Measurements from ENCODE around the gene SLX1A. TPM values are rescaled to one million over a fixed set of nuclear protein-coding genes. Genes with fewer than 3 reads are reported as not detected.
"Not testable (repeated sequence)": the region's sequence is repeated elsewhere in the genome, so short reads cannot be mapped to it uniquely, and the experiment has no call there.

Gene SLX1A
- total RNA-seq: 54.2 and 77.0 TPM in 2 replicates

- H3K9me3 Mint-ChIP-seq; H3K36me3 Mint-ChIP-seq (ENCODE audit: low read depth); H3K4me1 Mint-ChIP-seq; POLR2A ChIA-PET; H3K4me3 Mint-ChIP-seq; H3K27ac Mint-ChIP-seq; CTCF ChIA-PET; H3K27me3 Mint-ChIP-seq; intact Hi-C loops (cut with micrococcal nuclease); DNase-seq: not testable (repeated sequence)
- peak; percentile 86 for ATAC-seq (ENCODE audit: low read depth)
Measured at GRCh38 chr16:30193615-30194014, at the start of gene SLX1A, which contains the start of gene BOLA2B. SLX1A (plus strand) TSS chr16:30193875; CDS start chr16:30194085, 210 bp downstream. BOLA2B (minus strand) TSS chr16:30193666; CDS start chr16:30193595, 71 bp downstream.

DNA sequence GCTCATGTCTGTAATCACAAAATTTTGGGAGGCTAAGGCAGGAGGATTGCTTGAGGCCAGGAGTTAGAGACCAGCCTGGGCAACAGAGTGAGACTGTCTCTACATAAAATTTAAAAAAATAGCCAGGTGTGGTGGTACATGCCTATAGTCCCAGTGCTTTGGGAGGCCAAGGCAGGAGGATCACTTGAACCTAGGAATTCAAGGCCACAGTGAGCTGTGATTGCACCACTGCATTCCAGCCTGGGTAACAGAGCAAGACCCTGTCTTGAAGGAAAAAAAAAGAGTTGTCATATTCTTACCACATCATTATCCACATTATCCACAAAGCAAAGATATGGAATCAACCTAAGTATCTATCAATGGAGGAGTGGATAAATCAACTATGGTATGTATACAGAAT is 49.7 kb upstream of the SLX1A start:
- peaks cover 12% of the 10 kb centered on the region for H3K4me1 Mint-ChIP-seq
- H3K4me3 Mint-ChIP-seq: no peak overlapping the region
- no peaks in the 10 kb centered on the region for H3K9me3 Mint-ChIP-seq
- no peak overlapping the region for H3K27ac Mint-ChIP-seq
- intact Hi-C loops (cut with micrococcal nuclease): no loop called here
- ChIA-PET POLR2A (interaction anchor here (1.8 kb wide), 1 partner anchor 40 kb away, joined by 13 read pairs; the partner anchor contains the start of gene CORO1A), CTCF (no interaction called here)
- DNase-seq (no peak), ATAC-seq (ENCODE audit: low read depth) (no peak)
- no peaks in the 10 kb centered on the region for H3K27me3 Mint-ChIP-seq
- H3K36me3 Mint-ChIP-seq (ENCODE audit: low read depth): no peaks in the 10 kb centered on the region
- TF ChIP-seq, protein P1, sequence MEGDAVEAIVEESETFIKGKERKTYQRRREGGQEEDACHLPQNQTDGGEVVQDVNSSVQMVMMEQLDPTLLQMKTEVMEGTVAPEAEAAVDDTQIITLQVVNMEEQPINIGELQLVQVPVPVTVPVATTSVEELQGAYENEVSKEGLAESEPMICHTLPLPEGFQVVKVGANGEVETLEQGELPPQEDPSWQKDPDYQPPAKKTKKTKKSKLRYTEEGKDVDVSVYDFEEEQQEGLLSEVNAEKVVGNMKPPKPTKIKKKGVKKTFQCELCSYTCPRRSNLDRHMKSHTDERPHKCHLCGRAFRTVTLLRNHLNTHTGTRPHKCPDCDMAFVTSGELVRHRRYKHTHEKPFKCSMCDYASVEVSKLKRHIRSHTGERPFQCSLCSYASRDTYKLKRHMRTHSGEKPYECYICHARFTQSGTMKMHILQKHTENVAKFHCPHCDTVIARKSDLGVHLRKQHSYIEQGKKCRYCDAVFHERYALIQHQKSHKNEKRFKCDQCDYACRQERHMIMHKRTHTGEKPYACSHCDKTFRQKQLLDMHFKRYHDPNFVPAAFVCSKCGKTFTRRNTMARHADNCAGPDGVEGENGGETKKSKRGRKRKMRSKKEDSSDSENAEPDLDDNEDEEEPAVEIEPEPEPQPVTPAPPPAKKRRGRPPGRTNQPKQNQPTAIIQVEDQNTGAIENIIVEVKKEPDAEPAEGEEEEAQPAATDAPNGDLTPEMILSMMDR (IDR thresholded peaks at IDR 0.05): no peak

- ChIA-PET CTCF (no interaction called here), POLR2A (no interaction called here)
- intact Hi-C loops (cut with micrococcal nuclease): no loop called here
- H3K27me3 Mint-ChIP-seq: no peaks in the 10 kb centered on the region
- no peak overlapping the region for H3K27ac Mint-ChIP-seq
- H3K4me1 Mint-ChIP-seq: peaks cover 7% of the 10 kb centered on the region
- ATAC-seq (ENCODE audit: low read depth) (no peak), DNase-seq (no peak)
- no peaks in the 10 kb centered on the region for H3K36me3 Mint-ChIP-seq (ENCODE audit: low read depth)
- peaks cover 2% of the 10 kb centered on the region for H3K9me3 Mint-ChIP-seq
- TF ChIP-seq, protein P1 (IDR thresholded peaks at IDR 0.05): no peak
- H3K4me3 Mint-ChIP-seq: no peak overlapping the region
Measured at GRCh38 chr16:30144917-30145316, 48.8 kb upstream of the SLX1A start.

- H3K9me3 Mint-ChIP-seq: peaks cover 2% of the 10 kb centered on the region
- no peak overlapping the region for H3K4me3 Mint-ChIP-seq
- no peak for DNase-seq
- TF ChIP-seq, protein P1 (IDR thresholded peaks at IDR 0.05): no peak
- intact Hi-C loops (cut with micrococcal nuclease): no loop called here
- H3K36me3 Mint-ChIP-seq (ENCODE audit: low read depth): no peaks in the 10 kb centered on the region
- CTCF ChIA-PET: no interaction called here
- H3K27ac Mint-ChIP-seq: no peak overlapping the region
- peaks cover 5% of the 10 kb centered on the region for H3K4me1 Mint-ChIP-seq
- no peak for ATAC-seq (ENCODE audit: low read depth)
- no peaks in the 10 kb centered on the region for H3K27me3 Mint-ChIP-seq
- POLR2A ChIA-PET: no interaction called here
Measured at GRCh38 chr16:30145657-30146056, 48.0 kb upstream of the SLX1A start.

DNA sequence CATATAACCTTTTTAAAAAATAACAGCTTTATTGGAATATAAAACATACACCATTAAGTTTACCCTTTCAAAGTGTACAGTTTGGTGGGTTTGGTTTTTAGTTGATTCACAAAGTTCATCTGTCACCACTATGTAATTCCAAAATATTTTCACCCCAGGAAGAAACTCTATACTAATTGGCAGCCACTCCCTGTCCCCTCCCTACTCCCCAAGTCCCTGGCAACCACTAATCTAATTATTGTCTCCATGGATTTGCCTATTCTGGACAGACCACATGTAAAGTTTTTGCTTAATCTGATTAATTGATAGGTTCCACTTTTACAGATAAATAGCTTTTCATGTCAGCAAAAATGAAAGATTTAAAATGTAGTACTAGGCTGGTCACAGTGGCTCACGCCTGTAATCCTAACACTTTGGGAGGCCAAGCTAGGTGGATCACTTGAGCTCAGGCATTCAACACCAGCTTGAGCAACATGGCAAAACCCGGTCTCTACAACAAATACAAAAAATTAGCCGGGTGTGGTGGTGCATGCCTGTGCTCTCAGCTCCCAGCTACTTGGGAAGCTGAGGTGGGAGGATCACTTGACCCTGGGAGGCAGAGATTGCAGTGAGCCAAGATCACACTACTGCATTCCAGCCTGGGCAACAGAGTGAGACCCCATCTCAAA is 45.7 kb upstream of the SLX1A start:
- H3K4me3 Mint-ChIP-seq: no peak overlapping the region
- ATAC-seq (ENCODE audit: low read depth) (no peak), DNase-seq (no peak)
- H3K9me3 Mint-ChIP-seq: peaks cover 2% of the 10 kb centered on the region
- TF ChIP-seq, protein P1 (IDR thresholded peaks at IDR 0.05): no peak
- ChIA-PET POLR2A (interaction anchor here (0.9 kb wide), 1 partner anchor 35 kb away, joined by 3 read pairs; the partner anchor contains the start of gene CORO1A), CTCF (no interaction called here)
- peaks cover 10% of the 10 kb centered on the region for H3K4me1 Mint-ChIP-seq
- no peaks in the 10 kb centered on the region for H3K36me3 Mint-ChIP-seq (ENCODE audit: low read depth)
- H3K27me3 Mint-ChIP-seq: no peaks in the 10 kb centered on the region
- no peak overlapping the region for H3K27ac Mint-ChIP-seq
- intact Hi-C loops (cut with micrococcal nuclease): no loop called here
